GM20000 (cell line): ENCODE results near the gene CLDN34.

ENCODE experiments used
- DNase-seq: peaks from one replicate; pipeline ENCODE4 v3.0.0; 2012; ENCODE audit warnings: low spot score
- CTCF ChIP-seq: IDR thresholded peaks from 2 replicates; pipeline ENCODE4 v1.5.1; 2012; ENCODE audit warnings: mild to moderate bottlenecking, control low read depth; ENCODE audit errors: extremely low read depth, missing control alignments

The CLDN34 gene

DNA sequence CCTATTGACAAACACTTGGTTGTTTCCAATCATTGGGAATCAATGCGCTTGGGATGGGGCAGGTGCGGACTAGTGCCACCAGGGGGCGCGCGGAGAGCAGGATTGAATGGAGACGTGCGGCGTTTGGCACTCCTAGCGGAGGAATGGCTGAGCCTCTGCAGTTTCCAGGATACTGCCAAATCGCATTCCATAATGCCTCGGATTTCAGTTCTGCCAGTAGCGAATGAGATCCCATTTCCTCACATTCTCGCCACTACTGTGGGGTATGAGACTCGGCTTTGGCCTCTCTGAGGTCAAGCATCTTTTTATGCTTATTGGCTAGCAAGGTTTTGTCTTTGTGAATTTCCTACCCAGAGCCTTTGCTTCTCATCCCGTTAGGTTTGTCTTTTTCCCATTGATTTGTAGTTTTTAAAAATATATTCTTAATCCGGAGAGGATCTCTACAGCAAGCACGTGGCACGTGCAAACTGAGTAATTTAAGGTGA lies 28.7 kb downstream of the CLDN34 start:
- peak; percentile 74 for DNase-seq
- TF ChIP-seq CTCF, result peak; percentile 66

DNA sequence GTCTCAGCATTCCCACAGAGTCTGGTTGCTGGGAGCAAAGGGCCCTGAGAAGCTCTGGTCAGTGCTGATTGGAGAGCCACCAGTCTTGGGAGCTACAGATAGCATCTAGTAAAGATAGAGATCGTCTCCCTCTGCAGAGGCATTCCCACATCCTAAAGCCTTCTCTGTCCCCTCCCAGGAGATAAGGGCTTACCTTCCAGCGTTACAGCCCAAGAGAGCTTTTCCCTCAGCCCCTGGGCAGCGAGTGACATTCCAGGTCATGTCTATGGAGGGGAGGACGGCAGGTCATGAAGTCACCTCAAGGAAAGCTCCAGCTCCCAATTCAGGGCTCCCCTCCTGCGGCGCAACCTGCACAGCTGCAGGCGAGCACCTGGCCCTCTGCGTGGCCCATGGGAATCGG lies 29.9 kb downstream of the CLDN34 start:
- TF ChIP-seq CTCF, result no peak
- DNase-seq, result no peak

DNA sequence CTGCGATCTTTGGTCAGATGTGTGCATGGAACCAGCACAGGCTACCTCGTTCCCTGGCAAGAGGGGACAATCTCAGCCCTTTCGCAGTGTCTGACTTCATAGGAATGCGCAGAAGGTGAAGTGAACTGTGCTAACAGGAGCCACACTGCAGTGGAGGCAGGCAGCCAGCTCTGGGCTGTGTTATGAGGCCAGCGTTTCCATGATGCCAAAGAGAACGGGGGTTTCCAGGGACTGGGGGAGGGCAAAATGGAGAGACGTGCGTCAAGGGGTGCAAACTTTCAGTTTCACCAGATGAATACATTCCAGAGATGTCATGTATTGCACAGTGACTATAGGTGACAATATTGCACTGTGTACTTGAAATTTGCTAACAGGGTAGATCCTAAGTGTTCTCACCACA lies 30.4 kb downstream of the CLDN34 start:
- DNase-seq, result peak; percentile 41
- TF ChIP-seq CTCF, result no peak

DNA sequence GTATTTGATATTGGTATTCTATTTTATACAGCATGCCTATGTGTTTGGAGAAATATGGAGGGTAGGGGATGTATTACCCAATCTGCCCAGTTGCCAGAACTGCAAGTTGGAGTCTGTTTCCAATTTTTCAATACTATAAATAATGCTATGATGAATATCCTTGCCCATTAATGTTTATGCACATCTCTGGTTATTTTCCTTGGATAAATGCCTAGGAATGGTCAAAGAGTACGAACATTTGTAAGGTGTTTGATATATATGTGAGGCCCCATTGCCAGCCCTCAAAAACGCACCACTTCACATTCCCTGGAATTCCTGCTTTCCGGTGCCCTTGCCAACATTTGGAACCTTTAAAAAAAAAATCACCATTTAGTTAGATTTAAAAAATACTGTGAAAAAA lies 34.3 kb downstream of the CLDN34 start:
- DNase-seq, result no peak
- TF ChIP-seq CTCF, result no peak

- no peak for TF ChIP-seq CTCF
- no peak for DNase-seq
Observed at GRCh38 chrX:10004832-10005475, 37.8 kb downstream of the CLDN34 start.

DNA sequence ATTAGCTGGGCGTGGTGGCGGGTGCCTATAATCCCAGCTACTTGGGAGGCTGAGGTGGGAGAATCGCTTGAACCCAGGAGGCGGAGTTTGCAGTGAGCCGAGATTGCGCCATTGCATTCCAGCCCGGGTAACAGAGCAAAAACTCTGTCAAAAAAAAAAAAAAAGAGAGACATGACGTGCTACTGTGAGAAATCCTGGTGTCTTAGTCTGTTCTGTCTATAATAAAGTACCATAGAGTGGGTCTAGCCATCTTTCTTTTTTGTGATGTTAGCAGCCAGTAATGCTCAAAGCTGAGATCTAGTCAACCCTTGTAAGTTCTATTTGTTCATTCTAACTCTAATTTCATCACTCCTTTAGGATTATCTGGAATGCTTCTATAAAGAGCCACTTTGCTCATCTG lies 38.9 kb downstream of the CLDN34 start:
- TF ChIP-seq CTCF, result no peak
- DNase-seq, result no peak

- no peak for TF ChIP-seq CTCF
- no peak for DNase-seq
Observed at GRCh38 chrX:10006770-10007169, 39.6 kb downstream of the CLDN34 start.
